ENCODE measurements around the gene BRME1.
"Not testable (repeated sequence)": the region's sequence is repeated elsewhere in the genome, so short reads cannot be mapped to it uniquely, and the experiment has no call there.

The BRME1 gene

DNA sequence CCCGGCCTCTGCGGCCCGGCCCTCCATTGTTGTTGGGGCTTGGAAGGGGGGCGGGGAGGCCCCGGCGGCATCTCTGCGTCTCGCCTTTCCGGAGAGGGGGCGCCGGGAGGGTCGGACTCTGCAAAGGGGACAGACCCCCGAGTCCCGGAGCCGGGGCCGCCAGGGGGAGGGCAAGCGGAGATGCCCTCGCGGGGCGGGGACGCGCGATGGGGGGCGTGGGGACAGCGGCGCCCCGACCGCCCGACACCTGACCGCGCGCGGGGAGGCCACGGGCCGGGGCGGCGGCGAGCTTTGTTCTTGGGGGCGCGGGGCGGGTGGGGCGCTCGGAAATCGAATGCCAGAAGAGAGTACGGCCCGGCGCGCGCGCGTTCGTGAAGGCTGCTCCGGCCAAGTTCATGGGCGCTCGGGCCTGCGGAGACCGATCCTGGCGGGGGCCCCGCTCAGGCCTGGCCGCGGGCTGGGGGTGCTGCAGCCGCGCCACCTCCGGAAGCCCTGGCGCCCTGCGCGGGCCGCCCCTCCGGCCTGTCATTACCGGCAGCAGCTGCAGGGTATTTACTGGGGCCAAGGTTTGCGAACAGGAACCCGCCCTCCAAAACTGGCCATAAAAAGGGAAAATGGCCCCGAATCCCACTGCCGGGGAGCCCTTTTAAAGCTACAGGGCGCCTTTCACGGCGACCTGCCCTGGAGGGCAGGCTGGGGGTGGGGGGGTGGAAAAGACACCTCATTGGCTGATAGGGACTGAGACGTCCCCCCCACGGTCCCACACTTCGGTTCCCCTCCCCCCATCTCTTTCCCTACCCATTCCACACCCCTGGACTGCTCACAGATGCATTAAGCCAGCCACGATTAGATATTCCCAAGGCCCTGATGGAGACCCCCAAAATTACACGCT, 40.1 kb downstream of the BRME1 start:
- no peak for DNase-seq (ENCODE audit: low read depth in 2 of 2)

DNA sequence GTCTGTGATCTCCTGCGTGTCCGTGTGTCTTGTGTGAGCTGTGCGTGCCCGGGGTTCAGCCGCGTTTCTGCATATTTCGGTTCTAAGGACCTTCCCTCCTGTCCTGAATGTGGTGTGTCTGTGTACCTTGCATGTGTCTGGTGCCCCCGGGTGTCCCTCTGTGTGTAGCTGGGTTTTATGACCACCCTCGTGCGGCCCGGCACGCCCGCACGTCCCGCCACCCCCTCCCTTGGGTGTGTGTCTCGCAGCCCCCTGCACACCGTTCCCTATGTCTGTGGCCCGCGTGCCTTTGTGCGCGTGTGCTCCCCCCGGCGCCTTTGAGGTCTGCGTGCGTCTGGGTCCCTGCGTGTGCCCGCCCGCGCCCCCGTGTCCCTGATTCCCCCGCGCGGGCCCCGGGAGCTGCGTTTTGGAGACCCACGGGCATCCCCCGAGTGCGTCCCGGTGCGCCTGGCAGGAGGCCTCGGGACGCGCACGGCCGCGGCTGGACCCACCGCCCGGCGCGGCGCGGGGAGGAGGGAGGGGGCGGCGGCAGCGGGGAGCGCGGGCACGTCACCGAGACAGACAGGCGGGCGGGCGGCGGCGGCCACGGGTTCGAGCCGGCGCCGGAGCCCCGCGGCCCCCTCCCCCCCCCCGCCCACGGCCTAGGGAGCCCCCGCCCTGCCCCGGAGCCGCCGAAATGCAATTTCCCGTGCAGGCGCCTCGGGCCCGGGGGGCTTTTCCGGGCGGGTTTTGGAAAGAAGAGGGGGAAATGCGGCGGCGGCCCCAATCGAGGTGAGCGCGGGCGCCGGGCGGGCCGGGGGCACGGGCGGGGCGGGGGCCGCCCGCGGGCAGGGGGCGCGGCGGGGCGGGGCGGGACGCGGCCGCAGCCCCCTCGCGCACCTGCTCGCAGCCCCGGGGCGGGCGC, 41.0 kb downstream of the BRME1 start:
- DNase-seq (ENCODE audit: low read depth in 2 of 2) = no peak

DNA sequence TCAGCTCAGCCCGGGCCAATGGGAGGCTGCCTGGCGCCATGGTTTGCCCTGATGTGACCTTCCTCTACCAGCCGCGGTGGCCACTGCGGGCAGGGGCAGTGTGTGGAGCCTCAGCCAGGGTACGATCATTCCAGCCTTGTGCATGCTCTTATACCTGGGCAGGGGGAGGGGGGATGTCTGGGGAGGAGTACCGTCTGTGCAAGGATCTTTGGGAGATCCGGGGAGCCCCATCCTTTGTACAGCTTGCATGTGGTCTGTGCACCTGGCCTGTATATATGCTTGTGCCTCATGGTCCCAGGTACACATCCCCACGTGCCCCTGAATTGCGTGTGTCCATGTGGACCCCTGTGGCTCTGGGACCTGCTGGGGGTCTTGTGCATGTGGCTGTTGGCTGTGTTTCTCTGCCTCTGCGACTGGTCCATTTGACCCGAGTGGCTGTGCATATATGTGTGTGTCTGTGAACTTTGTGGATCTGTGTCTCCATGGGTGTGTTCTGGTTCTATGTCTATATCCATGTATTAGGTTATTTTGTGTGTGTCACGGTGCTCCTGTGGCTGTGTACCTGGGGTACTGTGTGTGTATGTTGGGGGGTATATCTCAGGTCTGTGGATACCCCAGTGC, 41.8 kb downstream of the BRME1 start:
- no peak for DNase-seq (ENCODE audit: low read depth in 2 of 2)

DNA sequence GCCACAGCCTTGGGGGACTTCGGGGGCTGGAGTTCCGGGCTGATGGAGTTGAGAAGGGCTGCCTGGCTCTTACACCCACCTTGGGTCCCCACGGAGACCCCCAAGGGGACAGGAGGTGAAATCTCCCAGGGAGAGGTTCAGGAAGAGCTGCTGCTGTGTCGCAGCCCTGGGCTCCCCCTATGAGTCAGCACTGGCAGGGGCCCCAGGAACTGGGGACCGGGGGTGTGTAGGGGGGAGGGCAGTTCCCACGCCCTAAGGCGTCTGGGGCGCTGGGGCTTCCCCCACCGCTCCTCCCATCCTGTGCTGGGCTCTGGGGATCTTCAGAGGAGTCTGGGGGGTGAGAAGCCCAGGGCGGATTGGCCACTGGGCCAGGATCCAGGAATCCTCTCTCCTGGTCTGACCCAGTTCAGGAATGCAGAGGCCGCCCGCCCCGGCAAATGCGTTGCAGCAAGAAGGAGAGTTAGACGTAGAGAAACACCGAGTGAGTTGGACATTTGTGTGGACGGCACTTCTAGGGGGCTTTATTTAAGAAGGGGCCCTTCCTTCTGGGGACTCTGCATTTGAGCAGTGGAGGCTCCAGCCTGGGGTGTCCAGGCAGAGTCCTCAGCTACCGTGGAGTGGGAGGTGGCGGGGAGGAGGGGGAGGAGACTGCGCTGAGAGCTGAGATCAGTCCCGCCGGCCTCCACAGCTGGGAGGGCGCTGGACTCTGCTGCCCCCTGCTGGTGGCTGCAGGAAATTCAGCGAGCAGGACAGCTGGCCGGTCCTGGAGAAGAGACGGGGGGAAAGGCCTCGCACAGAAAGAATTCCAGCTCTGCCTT, 44.0 kb downstream of the BRME1 start:
- peak; percentile 81 to 84 for DNase-seq (ENCODE audit: low read depth in 2 of 2)

GRCh38 chr19:13861392-13861713, 44.6 kb downstream of the BRME1 start:
- DNase-seq (ENCODE audit: low read depth in 2 of 2) = no peak

GRCh38 chr19:13860679-13861391, 45.1 kb downstream of the BRME1 start:
- DNase-seq (ENCODE audit: low read depth in 2 of 2) = no peak

GRCh38 chr19:13859361-13859880, 46.5 kb downstream of the BRME1 start:
- no peak for DNase-seq (ENCODE audit: low read depth in 2 of 2)

DNA sequence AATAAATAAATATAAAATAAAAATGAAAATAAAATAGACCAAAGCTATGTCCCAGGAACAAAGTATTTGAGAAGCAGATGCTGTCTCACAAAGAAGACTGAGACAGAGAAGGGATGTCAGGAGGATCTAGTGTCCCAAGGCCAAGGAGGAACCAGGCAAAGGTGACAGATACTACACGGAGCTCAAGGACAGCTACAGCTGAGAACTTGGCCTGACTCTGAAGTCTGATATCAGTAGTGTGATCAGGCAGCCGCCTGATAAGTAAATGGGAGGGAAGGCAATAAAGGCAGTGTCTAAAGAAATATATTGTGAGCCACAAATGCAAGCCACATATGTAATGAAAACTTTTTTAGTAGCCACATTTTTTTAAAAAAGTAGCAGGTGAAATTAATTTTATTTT, 49.4 kb downstream of the BRME1 start:
- no peak for DNase-seq (ENCODE audit: low read depth in 2 of 2)

GRCh38 chr19:13852171-13852707, 53.7 kb downstream of the BRME1 start:
- DNase-seq (ENCODE audit: low read depth in 2 of 2) = not testable (repeated sequence)

GRCh38 chr19:13851734-13852114, 54.2 kb downstream of the BRME1 start:
- DNase-seq (ENCODE audit: low read depth in 2 of 2) = not testable (repeated sequence)

DNA sequence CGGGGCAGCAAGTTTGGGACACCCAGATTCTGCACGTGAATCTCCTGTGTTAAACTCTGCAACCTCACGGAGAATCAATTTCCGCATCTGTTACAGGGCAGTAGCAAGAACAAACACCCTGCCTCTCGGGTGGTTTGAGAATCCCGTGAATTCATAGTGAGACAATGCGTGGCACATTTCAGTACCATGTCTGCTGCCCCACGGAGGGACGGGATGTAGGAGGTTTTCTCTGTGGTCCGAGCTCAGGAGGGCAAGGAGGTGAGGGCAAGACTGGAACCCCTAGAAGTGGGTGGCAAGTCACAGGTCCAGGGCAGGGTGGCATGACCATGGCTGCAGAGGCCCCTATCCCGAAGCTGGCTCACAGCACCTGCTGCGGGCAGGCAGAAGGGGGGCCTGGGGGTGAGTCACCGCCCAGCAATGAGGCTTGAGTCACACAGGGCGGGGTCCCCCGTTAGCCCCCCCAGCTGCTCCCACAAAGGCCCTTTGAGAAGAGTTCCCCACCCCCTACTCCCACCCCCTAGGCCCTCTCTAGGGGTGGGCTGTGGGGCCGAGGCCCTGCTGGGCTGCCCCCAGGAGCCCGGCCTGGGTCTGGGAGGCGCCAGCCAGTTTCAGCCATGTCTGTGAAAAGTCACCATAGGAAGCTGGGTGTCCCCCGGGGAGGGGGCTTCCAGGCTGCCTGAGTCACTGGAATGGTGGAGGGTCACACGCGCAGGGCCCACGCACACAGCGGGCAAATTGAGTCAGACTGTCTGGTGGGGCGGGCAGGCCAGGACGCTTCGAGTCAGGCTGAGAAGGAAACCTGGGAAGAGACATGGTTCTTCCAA, 54.8 kb downstream of the BRME1 start:
- peak in 1 of 2 donors; percentile 52 for DNase-seq (ENCODE audit: low read depth in 2 of 2)

DNA sequence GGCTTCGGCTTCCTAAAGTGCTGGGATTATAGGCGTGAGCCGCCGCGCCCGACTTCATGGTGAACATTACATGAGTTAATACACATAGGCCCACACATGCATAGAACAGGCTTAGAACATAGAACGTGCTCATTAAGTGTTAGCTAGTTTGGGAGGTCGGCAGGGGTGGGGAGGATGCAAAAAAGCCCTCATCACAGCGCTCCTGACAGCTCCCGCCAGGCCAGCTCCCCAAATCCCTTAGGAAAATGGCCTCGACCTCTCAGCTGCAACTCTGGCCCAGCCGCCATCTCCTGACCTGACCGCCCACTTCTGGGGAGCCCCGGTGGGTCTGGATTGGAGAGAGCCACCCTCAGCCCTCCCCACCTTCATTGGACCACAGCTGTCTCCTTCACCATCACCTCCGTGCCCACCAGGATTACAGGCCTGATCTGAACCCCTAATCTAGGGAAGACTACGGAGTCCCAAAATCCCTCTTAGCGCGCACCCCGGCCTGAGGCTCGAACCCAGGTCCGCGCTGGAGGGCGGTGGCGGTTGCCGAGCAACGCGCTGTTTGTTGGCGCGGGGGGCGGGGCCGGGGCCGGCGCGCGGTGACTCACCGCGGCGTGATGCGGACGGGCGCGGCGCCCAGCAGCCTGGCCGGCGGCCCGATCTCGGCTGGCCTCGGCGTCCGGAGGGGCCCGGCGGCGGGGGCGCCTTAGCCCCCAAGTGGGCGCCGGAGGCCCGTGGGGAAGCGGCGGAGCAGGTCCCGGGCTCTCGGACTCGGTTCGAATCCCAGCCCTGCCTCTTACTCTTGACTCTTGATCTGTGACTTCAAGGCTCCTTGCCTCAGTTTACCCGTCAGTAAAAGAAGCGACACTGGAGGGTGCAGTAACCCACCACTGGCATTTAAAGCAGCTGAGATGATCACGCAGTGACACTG, 55.7 kb downstream of the BRME1 start:
- peak; percentile 66 to 68 for DNase-seq (ENCODE audit: low read depth in 2 of 2)

DNA sequence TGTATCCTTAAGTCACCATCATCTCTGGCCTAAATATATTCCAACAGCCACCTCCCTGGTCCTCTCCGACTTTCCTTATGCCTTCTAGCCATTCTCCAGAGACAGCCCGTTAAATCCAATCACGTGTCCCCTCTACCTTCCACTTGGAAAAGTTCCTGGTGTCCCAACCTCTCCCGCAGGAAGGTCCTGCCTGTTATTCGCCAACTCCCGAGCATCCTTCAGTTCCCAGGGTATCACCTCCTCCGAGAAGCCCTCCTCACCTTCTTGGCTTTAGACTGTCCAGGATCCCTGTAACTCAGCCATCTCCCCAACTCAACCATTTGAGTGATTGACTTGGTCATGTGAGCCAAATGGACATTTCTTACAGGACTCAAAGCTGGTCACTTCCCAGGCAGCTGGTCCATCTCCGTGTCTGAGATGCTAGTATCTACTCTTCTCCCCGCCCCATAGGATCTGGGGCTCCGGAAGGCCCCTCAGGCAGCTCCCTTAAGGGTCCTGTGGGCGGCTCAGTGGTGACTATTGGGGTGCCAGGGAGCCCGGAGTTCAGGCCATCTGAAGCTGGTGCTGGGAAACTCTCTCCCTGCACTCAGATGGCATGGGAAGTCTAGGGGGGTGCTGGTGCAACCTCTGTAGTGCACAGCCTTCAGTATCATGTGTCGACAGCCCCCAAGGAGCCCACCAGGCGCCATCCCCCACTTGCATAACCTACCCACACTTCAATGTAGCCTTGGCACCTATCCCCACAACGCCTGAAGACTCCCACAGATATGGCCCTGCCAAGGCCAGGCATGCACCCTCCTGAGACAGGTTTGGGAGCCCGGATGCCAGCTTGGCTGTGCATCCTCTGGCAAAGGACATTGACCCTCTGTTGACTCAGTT, 56.9 kb downstream of the BRME1 start:
- no peak for DNase-seq (ENCODE audit: low read depth in 2 of 2)

DNA sequence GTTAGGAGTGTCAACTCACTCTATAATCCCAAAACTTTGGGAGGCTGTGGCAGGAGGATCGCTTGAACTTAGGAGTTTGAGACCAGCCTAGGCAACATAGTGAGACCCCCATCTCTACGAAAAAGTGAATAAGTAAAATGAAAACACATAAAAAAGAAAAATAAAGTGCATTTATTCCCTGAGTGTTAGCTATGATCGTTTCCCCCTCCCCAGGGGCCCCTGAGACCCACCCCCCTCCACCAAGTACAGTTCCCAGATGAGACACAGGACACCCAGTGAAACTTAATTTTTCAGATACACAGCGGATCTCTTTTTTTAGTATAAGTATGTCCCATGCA, 57.6 kb downstream of the BRME1 start:
- no peak for DNase-seq (ENCODE audit: low read depth in 2 of 2)

DNA sequence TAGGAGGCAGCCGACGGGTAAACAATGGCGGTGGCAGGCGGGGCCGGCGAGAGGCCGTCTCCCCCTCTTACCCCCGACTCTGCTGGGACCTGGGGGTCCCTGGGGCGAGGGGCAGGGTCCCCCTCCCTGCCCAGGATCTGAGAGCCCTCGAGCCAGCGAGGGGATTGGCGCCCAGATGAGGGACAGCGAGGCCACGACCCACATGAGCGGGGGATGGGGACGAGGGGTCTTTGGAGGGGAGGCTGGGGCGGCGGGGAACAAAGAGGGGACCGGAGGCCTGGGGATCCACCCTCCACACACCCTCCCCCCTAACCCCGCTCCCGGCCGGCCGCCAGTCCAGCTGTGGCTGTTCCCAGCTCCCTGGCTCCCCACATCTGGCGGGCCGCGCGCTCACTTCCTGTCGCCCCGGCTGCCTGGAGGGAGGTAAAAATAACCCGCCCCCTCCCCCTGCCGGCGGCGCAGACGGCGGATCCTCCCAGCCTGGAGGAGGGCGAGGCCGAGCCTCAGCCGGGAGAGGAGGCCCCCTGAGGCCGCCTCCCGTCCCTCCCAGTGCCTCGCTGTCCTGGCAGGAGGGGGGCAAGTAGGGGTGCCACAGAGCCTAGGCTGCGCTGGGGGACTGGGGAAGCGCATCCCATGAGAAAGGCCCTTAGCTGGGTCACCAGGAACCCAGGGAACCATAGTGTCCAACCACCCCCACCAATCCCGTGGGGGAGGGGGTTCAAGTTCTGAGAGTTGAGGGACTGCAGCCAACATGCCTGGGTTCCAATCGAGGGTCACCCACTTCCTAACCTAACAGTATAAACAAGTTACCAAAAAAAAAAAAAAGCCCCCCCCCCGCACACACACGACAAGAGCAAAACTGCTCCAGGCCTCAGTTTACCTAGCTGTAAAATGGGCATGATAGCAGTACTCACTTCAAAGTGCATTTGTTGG, 58.2 kb downstream of the BRME1 start:
- peak; percentile 78 to 80 for DNase-seq (ENCODE audit: low read depth in 2 of 2)

Measured in stimulated activated CD8-positive, alpha-beta memory T cell treated with anti-CD3 and anti-CD28 coated beads, Interleukin-15, amount 100 ng/mL, for 48 hours (primary cell).